ENCODE data around the gene SH2D6.
"Not testable (repeated sequence)": the region's sequence is repeated elsewhere in the genome, so short reads cannot be mapped to it uniquely, and the experiment has no call there.

SH2D6 gene

DNA sequence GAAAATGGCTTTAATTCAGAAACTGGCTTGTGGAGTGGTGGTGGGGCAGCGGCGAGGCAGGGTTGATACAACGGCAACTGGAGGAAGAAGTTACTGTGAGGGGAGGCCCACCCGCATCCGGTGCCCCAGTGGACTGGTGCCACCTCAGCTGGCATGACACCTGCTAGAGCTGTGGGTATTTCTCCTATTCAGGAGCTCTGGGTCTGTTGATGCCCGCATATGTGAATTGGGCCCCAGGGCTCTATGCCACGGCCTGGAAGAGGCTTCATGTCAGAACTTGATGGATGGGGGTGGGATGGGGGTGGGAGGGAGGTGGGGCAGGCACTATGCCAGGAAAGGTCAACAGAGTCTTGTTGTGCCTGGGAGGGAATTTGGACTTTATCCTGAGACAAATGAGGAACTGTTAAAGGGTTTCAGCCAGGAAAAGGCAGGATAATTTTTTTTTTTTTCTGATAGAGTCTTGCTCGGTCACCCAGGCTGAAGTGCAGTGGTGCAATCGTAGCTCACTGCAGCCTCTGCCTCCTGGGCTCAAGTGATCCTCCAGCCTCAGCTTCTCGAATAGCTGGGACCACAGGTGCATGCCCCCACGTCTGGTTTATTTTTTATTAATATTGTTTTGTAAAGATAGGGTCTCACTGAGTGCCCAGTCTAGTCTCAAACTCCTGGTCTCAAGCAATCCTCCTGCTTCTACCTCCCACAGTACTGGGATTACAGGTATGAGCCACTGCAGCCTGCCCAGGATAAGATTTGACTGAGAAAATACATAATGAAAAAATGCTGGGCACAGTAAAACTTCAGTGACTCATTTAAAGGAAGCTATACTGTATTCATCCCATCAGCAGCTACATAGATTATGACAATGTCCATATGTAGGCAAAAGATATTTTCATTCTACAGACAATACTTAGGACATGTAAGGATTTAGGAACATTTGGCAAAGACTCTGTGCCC is 52.6 kb downstream of the SH2D6 start:
- DNase-seq (ENCODE audit: low read depth) = no peak

DNA sequence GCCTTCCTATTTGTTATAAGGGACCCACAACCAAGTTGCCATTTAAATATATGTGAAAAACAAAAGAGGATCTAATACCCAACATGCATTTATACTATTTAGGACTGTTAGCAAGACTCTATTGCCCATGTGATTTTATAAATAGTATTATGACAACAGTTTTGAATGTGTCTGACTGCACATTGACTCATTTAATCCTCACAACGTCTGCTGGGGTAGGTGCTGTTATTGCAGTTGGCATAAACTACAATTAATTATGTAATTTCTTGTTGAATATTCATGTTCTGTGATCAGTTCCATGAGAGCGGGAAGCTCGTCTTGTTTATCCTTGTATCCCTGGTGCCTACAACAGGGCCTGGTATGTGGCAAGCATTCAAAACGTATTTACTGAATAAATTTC is 53.7 kb downstream of the SH2D6 start:
- no peak for DNase-seq (ENCODE audit: low read depth)

DNA sequence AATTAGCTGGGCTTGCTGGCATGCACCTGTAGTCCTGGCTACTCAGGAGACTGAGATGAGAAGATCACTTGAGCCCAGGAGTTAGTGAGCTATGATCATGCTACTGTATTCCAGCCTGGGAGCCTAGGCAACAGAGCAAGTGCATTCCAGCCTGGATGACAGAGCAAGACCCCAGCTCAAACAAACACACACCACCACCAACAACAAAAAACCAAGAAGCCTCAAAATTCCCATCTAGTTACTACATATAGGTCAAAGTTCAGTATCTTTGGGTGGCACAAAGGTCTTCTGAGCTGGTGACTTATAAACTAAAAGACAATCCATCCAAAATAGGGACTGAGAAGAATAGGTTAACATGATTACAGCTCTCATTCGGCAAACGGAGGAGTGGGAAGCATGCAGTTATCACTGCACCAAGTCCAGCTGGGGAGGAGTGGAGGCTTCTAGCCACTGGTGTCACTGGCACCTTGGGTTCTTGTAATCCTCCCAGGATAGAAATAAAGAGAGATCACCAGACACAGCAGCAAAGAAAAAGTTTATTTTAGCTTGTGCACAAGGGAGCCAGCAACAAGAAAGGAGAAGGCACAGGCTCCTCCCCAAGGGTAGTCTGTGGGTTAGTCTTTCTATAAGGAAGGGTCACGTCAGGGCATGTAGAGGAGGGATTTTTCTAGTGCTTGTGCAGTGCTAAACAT is 57.4 kb downstream of the SH2D6 start:
- DNase-seq (ENCODE audit: low read depth) = no peak

DNA sequence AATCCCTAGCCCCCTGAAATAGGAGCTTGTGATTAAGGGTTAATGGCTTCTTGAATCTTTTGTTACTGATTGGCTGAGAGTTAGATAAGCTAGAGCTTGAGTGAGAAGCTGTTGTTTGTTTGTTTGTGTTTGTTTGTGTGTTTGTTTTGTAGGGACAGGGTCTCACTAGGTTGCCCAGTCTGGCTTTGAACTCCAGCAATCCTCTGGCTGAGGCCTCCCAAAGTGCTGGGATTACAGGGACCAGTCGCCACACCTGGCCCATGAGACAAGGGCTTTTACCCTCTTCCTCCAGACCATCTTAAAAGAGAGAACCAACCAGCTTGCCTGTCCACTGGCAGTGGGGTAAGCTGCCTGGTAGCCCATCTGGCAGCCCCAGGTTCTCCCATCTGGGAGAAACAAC is 58.1 kb downstream of the SH2D6 start:
- DNase-seq (ENCODE audit: low read depth) = no peak

DNA sequence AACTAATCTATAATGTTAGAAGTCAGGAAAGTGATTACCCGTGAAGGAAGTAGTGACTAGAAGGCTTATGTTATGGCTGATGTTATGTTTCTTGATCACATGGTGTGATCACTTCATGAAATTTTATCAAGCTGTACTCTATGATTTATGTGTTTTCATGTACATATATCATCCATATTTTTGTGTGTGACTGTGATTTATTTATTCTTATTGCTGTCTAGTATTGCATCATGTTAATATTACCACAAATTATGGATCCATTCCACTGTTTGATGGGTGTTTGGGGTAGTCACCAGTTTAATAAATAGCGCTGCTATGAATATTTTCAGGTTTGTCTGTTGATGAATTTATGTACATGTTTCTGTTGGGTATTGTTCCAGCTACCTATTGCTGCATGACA is 59.4 kb downstream of the SH2D6 start:
- DNase-seq (ENCODE audit: low read depth) = no peak

DNA sequence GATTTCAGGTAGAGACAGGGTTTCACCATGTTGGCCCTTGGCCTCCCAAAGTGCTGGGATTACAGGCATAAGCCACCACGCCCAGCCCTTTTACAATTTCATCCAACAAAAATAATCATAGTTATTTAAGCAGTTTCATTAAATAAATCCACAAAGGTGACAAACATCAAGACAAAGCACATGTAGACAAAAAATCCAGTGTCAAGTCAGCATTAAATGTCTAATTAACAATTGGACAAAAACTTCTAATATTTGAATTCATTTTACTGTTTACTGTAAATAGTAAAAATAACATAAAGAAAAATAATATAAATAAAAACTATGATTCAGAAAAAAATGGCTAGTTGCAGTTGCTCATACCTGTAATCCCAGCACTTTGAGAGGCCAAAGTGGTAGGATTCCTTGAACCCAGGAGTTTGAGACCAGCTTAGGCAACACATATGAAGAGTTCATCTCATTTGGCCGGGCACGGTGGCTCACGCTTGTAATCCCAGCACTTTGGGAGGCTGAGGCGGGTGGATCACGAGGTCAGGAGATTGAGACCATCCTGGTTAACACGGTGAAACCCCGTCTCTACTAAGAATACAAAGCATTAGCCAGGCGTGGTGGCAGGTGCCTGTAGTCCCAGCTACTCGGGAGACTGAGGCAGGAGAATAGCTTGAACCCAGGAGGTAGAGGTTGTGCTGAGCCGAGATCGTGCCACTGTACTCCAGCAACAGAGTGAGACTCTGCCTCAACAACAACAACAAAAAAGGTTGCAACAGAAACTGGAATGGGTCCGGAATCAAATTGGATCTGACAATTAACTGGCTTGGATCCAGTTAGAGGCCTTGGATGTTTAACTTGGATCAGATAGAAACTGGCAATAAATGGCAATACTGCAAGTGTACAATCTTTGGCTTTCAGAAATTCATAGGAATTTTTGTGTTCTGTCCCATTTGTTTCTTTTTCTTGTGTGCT is 63.6 kb downstream of the SH2D6 start:
- DNase-seq (ENCODE audit: low read depth) = no peak

DNA sequence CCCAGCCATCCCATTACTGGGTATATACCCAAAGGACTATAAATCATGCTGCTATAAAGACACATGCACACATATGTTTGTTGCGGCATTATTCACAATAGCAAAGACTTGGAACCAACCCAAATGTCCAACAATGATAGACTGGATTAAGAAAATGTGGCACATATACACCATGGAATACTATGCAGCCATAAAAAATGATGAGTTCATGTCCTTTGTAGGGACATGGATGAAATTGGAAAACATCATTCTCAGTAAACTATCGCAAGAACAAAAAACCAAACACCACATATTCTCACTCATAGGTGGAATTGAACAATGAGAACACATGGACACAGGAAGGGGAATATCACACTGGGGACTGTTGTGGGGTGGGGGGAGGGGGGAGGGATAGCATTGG is 66.1 kb downstream of the SH2D6 start:
- not testable (repeated sequence) for DNase-seq (ENCODE audit: low read depth)

DNA sequence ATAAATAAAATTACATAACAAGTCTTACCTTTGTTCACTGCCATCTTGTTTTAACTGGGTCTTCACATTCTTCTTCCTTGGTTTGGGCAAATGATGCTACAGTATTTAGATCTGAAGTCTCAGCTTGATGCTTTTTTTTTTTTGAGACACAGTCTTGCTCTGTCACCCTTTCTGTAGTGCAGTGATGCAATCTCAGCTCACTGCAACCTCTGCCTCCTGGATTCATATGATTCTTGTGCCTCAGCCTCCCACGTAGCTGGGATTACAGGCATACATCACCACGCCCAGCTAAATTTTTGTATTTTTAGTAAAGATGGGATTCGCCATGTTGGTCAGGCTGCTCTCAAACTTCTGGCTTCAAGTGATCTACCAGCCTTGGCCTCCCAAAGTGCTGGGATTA is 67.3 kb downstream of the SH2D6 start:
- no peak for DNase-seq (ENCODE audit: low read depth)

All from CMK (cell line).